GM19025 (cell line): ENCODE measurements around the gene COA4.

ENCODE experiments used
- ATAC-seq: cut with Tn5 transposase; IDR thresholded peaks from one replicate; pipeline ENCODE4 v1.9.1; 2021; ENCODE audit warnings: mild to moderate bottlenecking, low read depth, moderate library complexity; ENCODE audit not compliant: unreplicated experiment

The COA4 gene

DNA sequence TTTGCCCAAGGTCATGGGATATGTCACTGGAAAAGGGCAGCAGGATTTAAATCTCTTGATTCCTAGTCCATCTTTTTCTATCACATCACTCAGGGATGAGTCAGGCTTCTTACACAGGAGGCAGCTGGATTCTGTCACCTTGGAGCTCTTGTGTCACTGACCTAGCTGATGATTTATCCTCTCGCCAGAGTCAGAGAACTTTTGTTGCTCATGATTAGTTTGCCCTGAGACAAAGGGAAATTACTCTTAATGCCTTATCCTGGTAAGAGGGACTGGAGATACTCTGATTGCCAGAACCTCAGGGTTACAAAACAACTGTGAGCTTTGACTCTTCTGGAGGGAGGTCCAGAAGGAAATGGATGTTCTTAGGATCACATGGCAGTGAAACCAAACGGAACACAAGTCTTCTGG, 10.1 kb downstream of the COA4 start:
- ATAC-seq, result no peak

DNA sequence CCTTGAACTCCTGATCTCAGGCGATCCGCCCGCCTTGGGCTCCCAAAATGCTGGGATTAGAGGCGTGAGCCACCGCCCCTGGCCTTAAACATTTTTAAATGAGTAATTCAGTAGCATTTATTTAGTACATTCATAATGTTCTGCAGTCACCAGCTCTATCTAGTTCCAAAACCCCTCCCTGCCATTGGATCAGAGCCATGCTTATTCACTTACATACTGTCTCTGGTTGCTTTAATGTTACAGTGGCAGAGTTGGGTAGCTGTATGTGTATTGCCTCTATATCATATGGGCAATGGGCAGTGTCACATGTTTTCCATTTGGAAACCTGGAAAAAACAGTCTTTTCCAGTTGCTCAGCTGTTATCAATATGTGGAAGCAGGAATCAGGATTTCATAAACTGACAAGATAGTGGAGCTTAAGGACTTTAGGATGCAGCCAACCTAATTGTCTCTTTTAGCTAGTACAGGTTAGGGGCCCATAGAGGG, 10.5 kb downstream of the COA4 start:
- ATAC-seq, result no peak

- ATAC-seq, result no peak
Observed at GRCh38 chr11:73862986-73863385, 13.7 kb downstream of the COA4 start.

GRCh38 chr11:73860202-73860601, 16.4 kb downstream of the COA4 start:
- no peak for ATAC-seq

DNA sequence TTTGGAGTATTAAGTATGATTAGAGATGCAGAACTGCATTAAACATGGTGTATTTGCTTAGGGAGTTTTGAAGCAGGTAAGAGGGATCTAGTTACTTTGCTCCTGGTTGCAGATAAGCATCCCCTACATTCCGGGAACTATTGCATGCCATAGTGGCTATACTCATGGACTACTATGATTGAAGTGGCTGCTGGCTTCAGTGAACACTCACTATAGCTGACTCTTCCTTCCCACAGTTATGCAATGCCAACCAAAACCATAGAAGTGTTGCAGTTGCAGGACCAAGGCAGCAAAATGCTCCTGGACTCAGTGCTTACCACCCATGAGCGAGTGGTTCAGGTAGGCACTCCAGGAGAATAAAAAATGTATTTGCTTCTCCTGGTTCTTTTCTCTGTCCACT, 17.0 kb downstream of the COA4 start:
- no peak for ATAC-seq

DNA sequence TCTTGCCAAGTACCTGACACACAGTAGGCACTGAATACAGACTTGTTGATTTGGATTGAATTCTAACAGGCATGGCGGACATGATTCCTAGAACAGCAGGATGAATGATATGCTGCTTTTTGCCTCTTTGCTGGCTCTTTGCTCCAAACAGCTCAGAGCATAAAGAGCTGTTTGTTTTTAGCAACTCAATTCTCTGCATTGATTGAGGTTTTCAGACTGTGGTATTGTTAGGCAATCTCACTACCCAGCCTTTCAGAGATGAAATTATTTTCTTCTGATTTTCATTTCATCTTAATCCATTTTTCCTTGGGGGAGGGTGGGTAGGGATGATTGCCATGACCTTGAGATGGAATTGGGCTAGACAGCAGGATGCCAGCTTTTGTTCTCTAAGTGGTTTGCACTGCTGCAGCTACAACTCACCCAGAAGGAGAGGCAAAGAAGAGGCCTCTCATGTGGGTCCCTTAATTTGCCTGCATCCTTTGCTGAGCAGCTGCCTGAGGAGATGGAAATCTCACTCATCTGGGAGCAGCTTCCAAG, 20.5 kb downstream of the COA4 start:
- ATAC-seq, result no peak

- ATAC-seq, result no peak
Observed at GRCh38 chr11:73854680-73855079, 22.0 kb downstream of the COA4 start.

GRCh38 chr11:73852049-73852448, 24.6 kb downstream of the COA4 start:
- ATAC-seq, result no peak

DNA sequence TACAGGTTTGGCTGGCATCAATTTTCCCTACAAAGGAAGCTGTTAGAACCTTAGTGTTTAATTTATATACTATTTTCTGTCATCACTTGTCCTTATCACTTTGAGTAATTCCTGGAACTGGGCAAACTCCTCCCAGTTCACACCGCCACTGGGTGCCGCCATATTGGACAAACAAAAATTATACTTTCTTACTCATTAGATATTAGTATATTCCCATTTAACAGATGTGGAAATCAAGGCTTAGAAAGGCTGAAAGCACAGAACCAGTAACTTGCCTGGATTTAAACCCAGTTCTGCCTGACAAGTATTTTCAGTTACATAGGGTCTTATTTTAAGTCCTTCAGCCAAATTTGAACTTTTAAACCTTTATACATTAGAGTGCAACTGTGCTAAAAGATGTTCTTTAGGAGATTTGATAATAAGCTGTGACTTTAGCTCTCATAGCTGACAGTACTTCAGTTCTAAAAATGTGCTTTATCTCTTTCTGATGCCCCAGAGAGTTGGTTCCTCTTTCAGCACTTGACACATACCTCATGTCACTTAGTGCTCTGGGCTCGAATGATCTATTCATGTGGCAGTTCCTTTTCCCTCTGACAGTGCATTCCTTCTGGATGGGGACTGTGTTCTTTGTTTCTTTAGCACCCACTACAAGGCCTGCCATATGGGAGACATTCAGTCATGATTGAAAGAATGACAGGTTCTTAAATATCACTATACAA, 25.4 kb downstream of the COA4 start:
- no peak for ATAC-seq

DNA sequence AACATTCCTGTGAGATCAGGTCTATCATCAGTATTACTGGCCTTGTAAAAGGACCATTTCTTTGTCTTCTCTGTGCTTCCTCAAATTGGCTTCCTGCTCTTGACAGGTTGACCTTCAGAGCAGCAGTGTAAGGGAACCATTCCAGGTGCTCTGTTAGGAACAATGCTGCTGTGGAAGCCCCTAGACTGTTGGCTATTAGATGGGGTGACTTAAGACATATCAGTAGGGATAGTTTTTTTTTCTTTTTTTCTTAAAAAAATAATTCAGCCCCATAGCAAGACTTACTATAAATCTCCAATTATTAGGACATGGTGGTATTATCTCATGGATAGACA, 37.6 kb downstream of the COA4 start:
- ATAC-seq, result no peak

DNA sequence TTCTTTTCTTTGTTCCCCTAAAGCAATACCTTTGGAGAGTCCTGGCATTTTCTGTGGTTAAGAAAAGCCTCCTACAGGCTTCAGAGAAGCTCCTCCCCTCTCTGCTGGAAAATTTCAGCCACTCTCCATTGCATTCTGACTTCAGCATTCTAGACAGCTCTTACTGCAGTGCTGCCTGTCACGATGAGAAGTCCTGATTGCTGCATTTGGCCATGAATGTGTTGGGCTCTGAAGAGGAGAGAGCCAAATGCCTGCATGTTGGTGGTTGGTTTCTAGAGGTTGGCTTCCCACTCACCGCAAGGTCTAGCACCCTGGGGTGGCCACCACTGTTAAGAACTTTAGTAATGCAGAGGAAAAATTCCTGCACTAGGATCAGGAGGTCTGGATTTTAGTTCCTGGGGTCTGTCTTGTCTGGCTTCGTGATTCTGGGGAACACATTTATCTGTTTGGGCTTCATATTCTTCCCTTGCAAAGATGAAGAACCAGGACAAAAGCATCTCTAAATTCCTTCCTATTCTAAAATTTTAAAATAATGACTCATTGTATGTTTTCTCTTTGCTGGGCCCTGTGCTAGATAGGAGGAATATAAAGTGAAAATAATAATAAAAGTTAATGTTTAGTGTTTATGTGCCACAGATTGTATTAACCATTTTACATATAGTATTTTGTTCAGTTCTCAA, 38.1 kb downstream of the COA4 start:
- no peak for ATAC-seq

DNA sequence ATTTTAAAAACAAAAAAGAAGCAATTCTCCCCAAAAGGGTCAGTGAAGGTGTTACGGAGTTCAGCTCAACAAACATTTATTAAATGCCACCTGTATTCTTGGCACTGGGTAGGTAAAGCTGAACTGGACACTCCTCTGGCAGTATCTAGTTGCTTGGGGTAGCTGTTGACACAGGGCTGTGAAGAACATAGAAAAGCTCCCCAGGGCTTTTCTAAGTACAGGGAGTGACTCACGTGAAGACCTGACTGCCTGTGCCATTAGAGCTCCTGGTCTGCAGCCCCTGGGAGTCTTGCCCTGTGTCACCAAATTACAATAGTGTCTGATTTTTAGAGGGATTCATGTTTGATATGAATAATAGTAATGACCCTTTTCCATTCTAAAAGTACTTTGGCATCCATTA, 43.6 kb downstream of the COA4 start:
- no peak for ATAC-seq

DNA sequence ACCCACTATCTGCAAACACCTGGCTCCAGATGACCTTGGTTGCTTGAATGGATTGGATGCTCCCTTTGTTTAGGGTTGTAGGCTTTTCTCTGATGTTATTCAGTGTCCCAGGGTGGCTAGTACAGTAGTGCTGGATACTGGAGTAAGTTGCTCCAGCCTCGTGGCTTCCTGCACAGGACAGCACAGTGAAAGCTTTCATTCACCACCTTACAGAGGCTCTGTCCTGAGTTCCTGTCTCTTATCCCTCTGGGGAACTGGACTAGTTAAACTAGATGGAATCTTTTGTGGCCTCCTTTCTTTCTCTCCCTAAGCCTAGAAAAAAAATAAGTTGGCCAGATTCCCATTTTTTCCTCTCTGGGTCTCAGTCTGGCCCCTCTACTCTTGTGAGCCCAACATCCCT, 46.4 kb downstream of the COA4 start:
- no peak for ATAC-seq
